Fibroblast of skin of scalp (primary cell): ENCODE results near the gene KCNQ1.

Experiments used
- DNase-seq: peaks from one replicate; pipeline ENCODE4 v3.0.0-alpha.2; 2013

The KCNQ1 gene

DNA sequence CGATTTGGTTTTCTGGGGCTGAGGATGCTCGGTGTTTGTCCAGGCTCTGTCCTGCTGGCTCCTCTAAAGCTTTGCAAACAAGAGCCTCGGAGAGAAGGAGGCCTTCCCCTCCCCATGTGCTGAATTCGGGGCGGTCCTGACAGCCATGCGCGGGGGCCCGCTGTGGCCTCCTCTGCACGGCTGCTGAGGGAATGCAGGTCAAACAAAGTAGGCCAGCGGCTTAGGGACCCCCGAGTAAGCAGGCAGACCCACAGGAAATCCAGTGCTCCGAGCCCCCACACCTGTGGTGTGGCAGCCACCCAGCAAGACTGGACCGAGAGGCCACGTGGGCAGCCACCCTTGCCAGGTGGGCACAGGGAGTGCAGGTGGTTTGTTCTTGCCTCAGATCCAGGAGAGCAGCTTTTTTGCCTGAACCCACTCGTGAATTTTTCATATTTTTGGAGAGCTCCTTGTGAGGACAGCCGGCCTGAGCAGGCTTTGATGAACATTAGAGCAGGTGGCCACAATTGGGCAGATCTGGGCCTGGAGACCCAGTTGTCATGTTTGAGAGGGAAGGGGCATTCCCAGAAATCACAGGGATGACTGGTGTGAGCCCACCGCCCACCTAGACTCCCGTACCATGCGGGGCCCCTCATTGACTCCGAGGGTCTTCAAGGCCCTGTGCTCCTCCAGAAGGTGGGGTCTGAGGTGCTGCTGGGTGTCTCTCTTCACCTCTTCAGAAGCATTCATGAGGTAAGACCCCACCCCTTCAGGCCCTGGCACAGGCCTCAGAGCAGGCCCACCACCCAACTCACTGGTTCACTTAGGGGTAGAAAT, 298.0 kb downstream of the KCNQ1 start:
- DNase-seq = no peak

DNA sequence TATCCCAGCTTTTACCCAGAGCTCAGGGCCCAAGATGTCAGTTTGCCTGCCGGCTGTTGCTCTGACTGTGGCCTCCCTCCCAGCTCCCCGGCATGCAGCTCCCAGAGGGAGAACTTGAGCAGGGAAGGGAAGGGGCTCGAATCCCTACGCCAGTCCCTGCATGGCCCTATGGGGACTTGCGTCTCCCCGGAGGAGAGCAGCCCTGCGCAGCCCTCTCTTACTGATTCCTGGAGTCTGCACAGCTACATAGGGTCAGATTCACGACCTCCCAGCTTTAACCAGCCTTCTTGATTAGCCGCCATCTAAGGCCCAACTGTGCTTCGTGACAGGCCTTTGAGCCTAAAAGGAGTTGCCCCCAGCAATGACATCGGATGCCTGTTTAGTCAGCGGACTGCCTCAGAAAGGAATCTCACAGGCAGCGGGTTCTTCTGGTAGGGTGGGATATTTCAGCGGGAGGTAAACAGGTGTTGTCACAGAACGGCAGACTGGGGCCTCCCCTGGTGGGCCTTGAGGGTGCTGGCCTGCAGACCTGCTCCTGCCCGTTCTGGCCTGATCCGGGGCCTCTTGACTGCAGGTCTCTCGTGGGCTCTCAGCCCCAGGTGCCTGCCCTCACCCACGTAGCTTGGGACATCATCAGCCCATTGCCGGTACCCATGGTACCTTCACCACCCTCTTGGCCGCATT, 298.8 kb downstream of the KCNQ1 start:
- no peak for DNase-seq

DNA sequence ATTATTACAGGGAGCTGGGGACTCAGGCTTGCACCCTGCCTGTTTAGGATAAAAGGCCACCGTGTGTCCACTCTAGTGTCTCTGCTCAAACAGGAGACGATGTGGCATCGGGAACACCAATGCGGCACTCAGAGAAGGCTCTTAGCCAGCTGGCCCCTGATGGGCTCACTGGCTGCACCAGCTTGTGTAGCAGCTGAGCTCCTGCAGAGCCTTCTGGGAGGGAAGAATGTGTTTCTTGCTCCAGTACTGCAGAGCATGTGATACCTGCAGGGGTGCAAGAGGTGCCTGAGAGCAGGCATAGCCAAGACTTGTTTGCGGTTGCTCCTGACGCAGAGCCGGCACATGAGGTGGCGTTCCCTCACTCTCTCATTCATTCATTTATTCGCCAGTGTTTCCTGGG, 299.4 kb downstream of the KCNQ1 start:
- no peak for DNase-seq

DNA sequence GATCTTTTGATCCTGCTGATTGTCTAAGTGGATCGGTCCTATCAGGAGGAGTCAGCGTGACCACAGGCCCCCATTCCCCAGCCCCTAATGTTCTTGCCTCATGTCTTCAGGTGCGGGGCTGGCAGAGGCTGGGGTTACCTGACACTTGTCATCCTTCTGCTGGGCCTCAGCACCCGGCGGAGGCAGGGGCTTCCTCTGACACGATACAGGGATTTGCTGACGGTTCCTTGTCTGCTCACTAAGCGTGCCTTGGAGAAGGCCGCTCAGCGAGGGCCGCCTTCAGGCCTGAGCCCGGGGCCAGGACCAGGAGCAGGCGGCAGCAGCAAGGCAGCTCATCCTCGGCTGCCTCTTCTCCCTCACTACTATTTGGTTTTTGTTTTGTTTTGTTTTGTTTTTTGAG, 300.7 kb downstream of the KCNQ1 start:
- no peak for DNase-seq

DNA sequence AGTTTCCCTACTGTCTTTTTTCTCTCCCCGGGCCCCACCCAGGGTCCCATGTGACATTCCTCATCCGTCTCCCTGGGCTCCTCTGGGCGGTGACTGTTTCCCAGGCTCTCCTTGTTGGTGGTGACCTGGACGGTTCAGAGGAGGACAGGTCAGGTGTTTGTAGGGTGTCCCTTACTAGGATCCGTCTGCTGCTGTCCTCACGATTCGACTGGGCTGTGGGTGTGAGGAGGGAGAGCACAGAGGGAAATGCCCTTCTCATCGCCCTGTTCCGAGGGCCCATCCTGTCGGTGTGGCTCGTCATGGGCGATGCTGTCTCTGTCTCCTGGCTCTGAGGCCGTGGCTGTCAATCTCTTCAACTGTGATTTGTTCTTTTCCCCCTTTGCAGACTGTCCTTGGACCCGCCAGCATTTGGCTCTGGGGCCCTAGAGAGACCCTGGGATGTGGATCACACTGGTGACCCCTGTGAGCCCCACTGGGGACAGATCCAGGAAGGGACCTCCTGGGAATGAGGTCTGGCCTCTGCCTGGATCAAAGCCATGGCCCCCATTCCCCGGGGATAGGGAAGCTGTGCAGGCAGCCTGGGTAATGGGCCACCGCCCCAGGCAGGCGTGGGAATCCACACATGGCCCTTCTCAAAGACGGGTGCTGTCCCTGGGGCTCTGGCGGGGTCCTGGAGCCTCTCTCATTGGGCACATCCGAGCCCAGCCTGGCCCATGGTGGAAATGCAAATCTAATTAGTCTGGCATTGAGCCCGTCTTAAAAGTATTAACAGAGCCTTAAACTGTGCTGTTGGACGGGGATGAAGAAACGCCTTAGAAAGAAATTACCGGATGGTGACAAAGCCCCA, 301.8 kb downstream of the KCNQ1 start:
- no peak for DNase-seq

DNA sequence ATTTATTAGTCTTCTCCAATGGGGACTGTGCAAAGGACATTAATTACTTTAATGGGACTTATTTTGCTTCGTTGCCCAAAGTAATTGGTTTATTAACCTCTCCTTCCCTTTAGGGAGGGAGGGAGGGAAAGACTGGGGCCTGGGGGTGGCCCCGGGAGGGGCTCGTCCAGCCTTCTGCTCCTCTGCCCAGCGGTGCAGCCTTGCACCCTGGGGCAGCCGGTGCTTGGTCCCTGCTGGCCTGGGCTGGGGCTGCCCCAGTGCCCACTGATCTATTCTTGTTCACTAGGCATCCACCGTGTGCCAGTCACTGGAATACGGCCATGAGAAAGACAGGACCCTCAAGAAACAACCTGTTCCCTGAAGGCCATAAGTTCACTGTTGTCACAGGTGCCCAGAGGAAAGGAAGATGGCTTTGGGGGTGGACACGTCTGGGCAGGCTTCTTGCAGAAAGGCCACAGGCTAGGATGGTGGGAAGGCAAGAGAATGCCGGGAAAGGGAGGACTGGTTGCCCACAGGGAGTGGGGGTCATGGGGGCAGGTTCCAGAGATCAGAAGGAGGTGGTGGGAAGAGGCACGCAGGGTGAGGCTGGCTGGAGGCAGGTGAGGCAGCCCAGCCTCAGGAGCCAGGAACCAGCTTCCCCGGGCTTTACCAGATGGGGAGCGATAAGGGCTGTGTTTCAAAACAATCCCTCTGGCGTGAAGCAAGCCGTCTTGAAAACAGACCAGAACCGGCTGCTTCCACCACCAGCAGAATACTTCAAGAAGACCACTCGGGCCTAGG, 302.6 kb downstream of the KCNQ1 start:
- no peak for DNase-seq

DNA sequence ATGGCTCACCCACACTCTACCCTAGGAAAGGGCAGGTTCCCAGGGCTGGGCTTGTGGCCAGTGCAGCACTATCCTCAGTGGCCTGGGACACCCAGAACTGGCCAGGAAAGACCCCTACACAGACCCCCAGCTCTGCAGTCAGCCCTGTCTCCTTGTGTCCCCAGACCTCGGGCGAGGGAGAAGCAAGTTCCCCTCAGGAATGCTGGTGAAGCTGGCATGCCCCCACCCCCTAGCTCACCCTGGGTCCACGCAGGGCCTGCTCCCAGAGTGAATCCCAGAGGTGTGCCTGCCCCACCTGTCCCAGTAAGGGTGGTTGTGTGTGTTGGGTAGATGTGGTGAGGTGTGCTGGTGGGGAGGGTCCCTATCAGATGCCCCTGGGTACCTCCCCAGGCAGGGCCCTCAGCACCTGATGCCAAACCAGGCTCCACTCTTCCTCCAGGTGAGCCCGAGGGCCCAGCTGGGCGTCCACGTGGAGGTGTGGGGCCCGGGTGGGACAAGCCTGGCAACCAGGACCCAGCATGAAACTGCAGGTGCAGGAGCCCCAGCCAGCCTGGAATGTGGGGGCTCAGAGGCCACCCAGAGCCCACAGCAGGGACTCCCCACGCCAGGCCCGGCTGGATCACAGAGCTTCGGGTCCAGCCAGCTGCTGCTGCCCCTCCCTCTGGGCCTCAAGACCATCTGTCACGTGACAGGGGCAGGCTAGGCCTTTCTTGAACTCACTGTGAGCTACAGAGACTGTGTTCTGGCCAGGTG, 303.4 kb downstream of the KCNQ1 start:
- DNase-seq = no peak

DNA sequence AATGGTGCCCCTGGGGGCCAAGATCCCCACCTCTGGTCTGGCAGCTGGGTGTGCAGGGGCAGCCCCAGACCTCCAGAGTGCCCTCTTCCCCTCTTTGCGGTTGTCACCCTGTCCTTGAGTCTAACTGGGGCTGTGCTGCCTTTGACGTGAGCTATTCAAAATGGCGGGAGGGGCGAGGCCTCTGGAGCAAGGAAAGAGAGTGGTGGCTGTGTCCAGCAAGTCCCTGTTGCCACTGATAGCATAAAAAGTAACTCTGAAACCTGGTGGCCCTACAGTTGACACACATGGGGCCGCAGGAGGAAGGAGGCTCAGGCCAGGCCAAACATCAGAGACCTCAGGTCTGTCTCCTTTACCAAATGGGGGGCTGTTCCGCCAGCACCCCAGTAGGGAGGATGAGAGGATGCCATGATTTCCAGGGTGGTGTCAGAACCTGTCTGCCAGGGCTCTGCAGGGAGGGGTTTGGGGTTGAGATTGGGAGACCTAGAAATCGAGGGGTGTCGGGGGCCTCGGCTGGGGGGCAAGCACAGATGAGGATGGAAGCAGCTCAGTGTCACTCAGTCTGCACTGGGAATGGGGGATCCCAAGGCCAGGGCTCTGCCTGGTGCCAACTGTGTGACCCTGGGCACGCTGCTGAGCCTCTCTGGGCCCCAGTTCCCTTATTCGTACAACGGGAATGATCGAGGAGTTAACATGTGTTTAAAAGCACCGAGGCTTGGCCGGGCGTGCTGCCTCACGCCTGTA, 304.2 kb downstream of the KCNQ1 start:
- DNase-seq = no peak

DNA sequence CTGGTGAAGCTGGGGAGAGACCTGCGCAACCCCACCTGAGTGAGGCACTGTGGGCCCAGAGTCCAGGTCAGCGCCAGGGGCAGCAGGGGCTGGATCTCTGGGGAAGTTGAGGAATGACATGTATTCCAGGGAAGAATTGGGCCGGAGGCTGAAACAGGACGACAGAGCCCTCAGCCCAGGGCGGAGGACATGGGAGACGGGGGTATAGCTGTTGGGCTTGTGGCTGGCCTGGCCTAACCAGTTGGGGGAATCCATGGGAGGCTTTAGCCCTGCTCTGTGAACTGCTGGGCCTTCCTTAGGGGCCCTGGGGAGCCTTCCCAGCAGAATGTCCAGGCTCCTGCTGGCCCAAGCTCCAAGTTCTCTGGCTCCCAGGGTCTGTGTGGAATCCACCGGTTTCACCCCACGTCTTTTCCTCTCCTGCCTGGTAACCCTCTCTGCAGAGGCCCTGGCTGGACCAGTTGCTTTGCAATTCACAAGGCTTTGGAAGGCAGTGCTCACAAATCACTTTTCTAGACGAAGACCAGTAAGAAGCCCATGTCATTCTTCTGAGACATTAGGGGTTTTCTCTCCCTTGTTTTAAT, 305.4 kb downstream of the KCNQ1 start:
- no peak for DNase-seq

DNA sequence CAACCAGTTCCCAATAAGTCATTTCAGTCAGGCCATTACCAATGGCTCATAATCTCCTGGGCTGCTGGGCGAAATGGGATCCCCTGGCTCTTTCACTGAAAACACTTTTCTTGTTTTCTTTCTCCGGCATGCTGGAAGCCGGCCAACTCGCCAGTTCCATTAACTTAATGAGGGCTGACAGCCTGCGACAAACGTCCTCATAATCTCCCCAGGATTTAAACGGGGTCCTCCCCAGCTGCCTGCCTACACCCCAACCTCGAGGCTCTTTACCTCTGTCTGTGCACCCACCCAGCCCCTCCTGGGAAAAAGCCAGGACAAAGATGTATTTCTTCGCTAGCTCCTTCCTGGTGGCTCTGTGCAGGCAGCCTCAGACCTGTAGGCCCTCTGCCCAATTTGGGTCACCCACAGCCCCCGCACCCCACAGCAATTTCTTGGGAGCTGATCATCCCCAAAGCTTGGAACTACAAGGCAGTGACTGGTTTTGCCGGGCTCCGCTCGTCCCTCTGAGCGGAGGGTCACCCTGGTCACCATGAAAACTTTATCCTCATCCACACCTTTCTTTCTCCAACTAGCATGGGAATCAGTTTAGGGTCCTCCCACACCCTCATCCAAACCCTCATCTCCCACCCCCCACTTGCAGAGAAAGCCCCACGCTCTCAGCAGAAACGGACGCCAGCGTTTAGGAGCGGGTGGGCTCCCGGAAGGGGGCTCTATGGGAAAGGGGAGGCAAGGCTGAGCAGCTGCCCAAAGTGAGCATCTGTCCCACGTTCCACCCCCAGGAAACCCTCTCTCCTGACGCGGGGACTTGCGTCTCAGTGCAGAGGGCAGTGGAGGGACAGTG, 306.1 kb downstream of the KCNQ1 start:
- no peak for DNase-seq

DNA sequence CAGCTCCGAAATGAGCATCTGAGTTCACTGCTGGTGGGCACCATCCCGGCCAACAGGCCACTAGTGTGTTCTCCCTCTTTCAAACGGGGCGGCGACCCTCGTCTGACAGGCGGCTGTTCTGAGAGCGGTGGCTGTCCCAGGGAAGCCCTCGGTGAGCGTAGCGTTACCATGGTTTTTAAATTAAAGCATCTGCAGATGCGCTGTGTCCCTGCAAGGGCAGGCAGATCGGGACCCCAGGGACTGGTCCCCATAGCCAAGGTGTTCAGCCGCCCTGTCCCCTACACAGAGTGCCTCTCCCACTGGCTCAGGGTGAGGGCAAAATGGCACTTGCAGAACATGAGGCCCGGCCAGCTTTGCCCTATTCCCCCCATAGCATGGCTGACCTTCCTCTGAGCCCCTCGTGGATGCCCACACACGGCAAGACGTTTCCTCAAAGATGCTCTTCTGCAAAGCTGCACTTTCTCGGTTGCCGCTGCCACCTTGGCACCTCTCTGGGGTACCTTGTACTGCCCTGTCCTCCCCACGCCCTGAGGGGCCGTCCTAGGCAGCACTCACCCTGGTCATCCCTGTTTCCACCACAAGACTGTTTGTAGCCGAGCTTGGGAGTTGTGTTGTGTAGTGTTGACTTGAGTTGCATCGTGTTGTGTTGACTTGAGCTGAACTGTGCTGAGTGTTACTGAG, 306.9 kb downstream of the KCNQ1 start:
- DNase-seq = no peak

DNA sequence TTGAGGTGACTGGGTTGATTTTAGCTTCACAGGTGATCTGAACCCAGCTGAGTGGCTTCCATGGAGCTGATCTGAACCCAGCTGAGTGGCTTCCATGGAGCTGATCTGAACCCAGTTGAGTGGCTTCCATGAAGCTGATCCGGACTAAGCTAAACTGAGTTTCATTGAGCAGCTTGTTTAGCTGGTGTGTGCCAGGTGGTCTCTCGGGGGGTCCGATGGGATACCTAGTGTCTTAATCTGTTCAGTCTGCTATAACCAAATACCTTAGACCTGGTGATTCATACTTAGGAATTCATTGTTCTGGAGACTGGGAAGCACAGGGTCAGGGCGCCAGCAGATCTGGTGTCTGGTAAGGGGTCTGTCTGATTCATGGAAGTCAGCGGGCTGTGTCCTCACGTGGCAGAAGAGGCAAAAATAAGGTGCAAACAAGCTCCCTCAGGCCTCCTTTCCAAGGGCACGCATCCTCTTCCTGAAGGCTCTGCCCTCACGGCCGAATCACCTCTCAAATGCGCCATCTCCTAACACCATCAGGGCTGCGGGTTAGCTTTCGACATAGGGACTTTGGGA, 307.5 kb downstream of the KCNQ1 start:
- peak; percentile 30 for DNase-seq

DNA sequence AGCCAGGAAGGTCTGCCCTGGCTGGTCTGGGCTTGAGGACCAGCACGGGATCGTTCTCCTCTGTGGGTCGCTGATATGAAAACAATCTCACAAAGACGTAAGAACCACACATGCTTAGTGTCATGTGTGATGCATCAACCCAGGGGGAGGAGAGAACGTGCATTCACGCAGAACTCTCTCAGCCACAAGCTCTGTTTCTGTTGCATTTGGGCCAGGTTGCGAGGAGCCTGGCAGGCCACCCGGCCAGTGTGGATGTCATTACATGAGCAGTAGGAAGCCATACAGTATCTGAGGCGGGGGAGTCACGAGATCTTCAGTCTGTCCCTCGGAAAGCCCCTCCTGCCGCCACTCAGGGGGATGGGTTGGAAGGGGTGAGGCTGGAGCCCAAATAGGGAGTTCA, 308.1 kb downstream of the KCNQ1 start:
- no peak for DNase-seq

DNA sequence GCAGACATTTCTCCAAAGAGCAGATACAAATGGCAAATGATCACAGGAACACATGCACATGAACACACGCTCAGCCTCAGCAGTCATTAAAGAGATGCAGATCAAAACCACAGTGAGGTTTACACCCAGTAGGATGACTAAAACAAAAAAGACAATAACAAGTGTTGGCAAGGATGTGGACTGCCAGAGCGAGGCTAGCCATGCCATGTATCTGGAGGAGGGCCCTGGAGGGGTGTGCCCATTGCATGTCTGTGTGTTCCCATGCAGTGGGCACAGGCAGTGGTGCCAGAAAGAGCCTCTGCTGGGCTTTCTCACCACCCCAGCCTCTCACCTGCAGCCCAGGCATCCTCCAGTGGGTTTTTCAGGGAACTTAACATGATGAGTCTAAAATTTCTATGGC, 309.2 kb downstream of the KCNQ1 start:
- no peak for DNase-seq

DNA sequence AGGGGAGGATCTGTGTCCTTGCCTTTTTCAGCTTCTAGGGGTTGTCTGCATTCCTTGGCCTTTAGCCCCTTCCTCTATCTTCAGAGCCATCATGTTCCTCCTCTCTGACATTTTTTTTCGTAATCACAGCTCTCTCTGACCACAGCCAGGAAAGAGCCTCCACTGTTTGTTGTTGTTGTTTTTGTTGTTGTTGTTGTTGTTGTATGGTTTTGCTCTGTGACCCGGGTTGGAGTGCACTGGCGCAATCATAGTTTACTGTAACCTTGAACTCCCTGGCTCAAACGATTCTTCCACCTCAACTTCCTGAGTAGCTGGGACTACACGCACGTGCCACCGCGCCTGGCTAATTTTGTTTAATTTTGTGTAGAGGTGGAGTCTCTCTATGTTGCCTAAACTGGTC, 310.3 kb downstream of the KCNQ1 start:
- DNase-seq = no peak

DNA sequence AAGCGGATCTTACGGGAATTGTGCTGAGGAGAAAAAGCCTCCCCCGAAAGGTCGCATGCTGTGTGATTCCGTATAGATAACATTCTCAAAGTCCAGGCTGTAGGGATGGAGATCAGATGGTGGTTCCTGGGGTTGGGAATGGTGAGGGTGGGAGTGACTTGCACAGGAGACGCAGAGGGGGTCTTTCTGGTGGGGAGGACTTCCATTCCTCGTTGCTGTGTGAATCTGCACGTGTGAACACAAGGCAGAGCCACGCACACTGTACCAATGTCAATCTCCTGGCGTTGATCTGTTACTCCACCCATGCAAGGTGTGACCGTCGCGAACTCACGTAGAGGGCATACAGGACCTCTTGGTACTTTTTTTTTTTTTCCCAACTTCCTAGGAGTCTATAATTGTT, 313.9 kb downstream of the KCNQ1 start:
- DNase-seq = no peak

DNA sequence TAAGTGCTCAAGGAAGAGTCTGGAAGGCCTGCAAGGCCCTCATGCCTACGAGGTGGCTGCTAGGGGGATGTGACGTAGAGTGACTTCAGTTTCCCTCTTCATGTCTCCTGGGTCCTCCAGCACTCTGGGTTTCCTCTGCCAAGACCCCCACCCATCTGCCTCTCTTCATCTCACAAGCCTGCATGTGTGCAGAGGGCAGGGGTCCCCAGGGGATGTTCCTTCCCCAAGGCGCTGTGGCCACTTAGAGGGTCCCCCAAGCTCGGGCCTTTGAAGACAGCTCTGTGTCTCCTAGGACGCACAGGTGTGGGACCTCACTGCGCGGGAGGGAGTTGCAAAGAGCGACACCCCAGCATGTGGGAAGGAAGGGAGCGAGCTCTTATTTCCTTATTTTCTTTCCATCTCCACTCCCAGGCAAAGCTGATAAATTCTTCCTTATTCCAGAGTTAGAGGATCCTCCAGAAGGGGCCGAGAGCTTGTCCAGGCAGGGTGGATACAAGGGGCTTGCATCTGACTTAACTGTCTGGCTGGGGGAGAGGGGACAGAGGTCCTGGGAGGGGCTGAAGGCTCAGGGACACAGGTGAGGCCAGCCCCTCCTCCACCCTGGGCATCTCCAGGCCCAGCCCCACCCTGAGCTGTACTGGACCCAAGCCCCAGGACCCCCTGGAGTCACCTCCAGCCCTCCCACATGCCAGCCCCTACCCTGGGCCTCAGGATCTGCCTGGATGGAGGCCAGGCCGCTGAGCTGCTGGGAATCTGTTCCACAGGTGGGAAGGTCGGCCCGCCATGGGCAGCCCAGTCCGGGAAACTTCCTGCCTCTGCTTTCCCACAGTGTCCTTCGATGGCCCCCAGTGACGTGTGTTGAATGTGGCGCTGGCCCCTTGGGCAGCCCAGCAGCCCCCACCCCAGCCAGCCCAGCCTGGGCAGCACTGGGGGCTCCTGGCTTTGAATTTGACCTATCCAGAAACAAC, 314.7 kb downstream of the KCNQ1 start:
- no peak for DNase-seq
